ENCODE measurements around the gene MAST4.

Gene MAST4

GRCh38 chr5:66993448-66993847, 397.3 kb downstream of the MAST4 start:
- DNase-seq (ENCODE audit: low read depth) = no peak

- DNase-seq (ENCODE audit: low read depth) = no peak
Measured at GRCh38 chr5:66993882-66994281, 397.7 kb downstream of the MAST4 start.

- no peak for DNase-seq (ENCODE audit: low read depth)
Measured at GRCh38 chr5:66994790-66995189, 398.6 kb downstream of the MAST4 start.

DNA sequence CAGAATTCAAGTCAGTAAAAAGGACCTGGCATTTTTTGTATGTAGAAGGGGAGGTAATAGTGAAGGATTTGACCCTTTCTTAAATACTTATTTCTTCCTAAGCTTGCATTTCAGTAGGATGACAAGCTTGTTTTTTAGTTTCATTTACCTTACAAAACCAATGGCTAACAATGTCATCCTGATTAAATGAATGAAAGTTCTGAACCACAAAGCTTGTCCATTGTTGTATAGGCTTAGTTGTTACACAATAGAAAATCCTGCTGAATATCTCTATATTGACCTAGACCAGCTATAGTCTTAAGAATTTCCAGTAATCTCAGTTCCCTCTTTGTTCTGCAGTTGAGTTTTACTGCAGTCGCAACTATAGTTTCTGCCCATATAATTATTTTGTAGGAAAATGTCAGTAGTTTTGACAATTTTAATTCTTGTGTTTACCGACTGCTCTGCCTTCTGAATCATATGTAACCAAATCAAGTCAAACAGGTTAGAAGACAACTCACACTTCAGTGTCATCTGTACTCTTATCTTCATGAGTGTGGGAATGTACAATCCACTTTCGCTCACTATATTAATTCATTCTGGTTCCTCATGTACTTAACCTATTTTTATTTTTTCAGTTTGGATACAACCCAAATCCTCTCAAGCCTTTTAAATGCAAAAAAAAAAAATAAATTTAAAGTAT, 404.7 kb downstream of the MAST4 start:
- no peak for DNase-seq (ENCODE audit: low read depth)

- no peak for DNase-seq (ENCODE audit: low read depth)
Measured at GRCh38 chr5:67002832-67003684, 406.9 kb downstream of the MAST4 start.

DNA sequence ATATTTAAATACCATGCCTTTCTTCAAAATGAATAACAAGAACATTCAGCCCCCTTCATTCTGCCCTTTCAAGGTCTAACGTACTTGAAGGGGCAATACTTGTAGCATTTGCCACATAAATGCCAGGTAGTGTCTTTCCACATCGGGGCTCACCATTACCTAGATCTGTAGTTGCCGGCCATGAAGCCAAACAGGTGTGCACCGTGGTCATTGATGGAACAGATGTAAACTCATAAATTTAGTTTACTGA, 407.4 kb downstream of the MAST4 start:
- no peak for DNase-seq (ENCODE audit: low read depth)

DNA sequence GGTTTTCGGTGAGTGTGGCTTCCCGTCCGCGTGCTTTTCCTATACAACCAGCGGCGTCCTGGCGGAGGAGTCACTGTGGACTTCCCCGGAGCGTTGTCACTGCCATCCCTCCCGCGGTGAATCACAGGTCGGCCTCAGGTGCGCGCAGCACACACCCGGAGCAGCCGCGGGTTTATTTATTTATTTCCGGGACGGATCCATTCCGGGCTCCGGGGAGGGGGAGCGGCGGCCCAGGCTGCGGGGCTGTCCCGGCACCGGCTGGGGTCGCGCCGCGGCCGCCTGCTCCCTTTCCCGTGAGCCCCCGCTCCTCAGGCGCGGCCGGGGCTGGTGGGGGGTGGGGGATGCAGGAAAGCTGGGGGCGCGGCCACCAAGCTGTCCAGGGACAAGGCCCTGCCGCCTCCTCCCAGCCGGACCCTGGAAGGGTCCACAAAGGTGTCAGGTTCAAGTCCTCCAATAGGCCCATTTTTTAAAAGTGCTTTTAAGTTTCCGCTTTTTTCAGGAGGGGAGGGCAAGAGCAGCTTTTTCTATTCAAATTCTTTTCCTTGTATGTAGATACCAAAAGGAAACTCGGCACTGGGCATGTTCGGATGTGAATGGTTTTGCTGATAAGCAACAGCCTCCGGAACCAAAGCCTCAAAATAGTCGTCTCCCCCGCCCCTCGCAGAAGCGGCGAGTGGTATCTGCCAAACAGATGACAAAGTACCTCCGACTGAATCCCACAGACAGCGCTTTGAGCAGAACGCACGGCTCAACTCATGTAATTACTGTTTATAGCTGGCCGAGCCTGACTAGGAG, 407.9 kb downstream of the MAST4 start:
- DNase-seq (ENCODE audit: low read depth) = peak; percentile 78

DNA sequence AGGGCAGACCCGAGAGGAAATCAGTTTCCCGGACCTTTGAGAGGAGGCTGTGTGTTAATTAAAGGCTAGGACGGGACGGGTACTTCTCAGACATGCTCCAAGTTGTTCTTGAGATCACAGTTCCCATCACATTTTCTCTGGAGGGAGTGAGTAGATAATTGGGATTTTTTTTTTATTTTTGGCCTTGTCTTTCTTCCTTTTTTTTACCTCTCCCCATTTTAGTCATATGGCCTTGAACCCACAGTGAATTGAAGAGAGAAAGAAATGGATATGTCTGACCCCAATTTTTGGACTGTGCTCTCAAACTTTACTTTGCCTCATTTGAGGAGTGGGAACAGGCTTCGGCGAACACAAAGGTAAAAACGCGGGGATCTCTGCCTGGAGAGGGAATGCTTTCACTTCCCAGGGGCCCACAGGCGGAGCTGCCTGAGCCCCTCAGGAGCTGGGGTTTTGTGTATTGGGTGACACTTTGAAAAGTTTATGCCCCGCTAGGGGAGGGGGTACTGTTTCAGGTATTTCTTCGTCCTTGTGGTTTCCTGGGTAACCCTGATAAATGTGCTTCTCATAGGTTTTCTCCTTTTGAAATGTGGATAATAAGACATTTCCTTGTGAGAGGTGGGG, 408.6 kb downstream of the MAST4 start:
- DNase-seq (ENCODE audit: low read depth) = no peak

- DNase-seq (ENCODE audit: low read depth) = no peak
Measured at GRCh38 chr5:67005737-67006499, 409.7 kb downstream of the MAST4 start.

GRCh38 chr5:67006500-67006848, 410.3 kb downstream of the MAST4 start:
- no peak for DNase-seq (ENCODE audit: low read depth)

DNA sequence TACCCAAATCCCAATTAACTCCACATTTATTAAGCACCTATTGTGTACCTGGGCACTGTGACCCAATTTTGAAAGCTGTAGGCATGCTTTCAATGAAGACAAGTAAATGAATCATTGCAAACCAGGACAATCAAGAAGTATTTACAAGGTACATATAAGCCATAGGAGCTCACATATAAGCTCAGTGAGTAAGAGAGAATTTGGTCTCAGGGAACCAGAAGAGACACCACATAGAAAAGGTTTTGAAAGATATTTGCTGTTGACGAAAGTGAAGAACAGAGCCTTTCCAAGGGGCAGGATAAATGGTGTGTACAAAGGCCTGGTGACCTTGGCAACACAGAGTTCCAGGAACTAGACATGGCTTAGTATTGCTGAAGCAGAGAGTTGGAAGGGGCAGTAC, 412.8 kb downstream of the MAST4 start:
- no peak for DNase-seq (ENCODE audit: low read depth)

DNA sequence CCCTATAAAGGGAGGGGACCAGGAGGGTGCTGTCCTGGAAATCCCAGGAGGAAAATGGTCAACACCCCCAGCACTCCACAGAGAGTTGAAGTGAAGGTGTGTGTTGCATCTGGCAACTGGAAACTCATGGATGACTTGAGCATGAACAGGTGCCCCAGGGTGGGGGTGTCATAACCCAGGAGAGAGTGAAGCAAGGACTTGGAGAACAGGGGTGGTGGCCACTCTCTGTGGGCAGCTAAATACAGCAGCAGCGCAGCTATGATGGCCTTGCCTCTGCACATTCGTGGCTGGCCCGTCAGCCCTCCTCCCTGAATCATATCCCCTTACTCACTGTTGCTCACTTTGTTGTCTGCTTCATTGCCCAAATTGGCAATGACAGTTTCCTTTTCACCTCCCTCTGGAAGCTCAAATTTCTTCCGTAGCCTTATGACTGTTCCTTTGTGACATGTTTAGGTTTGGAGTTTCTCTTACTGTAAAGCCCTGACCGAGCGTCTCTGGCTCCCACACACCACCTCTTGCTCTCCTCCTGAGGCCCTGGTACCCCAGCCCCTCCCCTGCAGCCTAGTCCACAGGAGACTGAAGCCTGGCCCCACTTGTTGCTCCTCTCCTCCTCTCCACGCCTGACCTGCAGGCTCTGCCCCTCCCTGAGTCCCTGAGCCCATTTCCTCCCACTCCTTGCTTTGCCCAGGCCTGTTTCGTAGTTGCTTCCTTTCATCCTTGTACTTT, 414.7 kb downstream of the MAST4 start:
- DNase-seq (ENCODE audit: low read depth) = no peak

DNA sequence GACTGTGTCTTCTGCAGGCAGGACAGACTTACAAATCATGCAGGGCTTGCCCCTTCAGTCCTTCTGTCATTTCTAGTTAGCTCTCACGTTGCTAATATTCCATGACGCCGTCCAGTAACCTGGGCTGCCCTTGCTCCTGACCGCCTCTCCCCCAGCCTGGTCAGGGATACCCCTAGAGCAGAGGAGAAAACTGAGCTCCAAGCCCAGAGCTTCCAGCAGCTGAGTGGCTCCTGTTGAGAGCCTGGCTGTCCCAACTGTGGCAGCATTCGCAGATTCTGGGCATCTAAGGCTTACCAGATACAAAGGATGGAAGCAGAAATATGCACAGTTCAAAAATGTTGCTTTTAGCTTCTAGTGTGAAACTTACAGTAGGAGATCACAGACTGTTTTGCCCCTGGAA, 415.2 kb downstream of the MAST4 start:
- DNase-seq (ENCODE audit: low read depth) = no peak

GRCh38 chr5:67012171-67012570, 416.0 kb downstream of the MAST4 start:
- DNase-seq (ENCODE audit: low read depth) = no peak

GRCh38 chr5:67013719-67014118, 417.5 kb downstream of the MAST4 start:
- no peak for DNase-seq (ENCODE audit: low read depth)

GRCh38 chr5:67014191-67014590, 418.0 kb downstream of the MAST4 start:
- DNase-seq (ENCODE audit: low read depth) = no peak

GRCh38 chr5:67014957-67015400, 418.8 kb downstream of the MAST4 start:
- no peak for DNase-seq (ENCODE audit: low read depth)

DNA sequence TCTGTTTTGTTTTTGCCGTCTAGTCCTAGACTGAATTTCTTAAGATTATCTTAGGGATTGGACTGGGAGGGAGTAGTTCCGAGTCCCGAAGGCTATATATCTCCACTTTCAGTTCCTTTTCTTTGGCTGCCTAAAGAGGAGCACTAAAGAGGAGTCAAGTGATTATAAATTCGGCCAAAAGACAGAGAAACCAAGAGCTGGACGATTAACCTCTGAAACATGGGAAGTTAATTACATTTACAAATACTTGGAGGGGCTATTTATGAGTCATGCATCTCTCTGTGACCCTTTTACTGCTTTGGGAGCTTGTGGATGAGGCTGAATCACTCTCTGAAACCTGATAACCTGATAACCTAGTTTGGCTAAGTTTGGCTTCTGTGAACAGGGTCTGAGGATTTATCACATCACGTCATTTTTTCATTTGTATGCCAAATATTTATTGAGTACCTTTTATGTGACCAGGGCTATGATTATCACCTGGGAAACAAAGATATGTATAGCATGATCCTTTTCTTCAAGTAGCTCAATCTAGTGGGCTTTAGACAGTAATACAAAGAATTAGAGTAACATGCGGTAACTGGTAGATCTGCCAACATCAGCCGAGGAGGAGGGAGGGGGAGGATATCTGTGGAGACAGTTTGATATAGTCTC, 419.5 kb downstream of the MAST4 start:
- DNase-seq (ENCODE audit: low read depth) = no peak

GRCh38 chr5:67019065-67019845, 423.1 kb downstream of the MAST4 start:
- no peak for DNase-seq (ENCODE audit: low read depth)

- DNase-seq (ENCODE audit: low read depth) = no peak
Measured at GRCh38 chr5:67020096-67020615, 424.0 kb downstream of the MAST4 start.
